Esophagus squamous epithelium (tissue), 4 donors: ENCODE measurements around the gene HYOU1.

ENCODE experiments used
- CTCF ChIP-seq, 6 experiments: fragments of 450-650 bp in 4 of 6; fragments of 200-600 bp in 2 of 6; sonication (generic) in 2 of 6; IDR thresholded peaks; one replicate each; pipeline ENCODE4 v1.5.1; 2016 to 2019; ENCODE audit warnings: antibody characterized with exemption in 6 of 6, mild to moderate bottlenecking in 4 of 6, moderate library complexity in 4 of 6
- POLR2A ChIP-seq, 4 donors: fragments of 450-650 bp; IDR thresholded peaks; one replicate each; pipeline ENCODE4 v1.6.1; 2017; ENCODE audit warnings: antibody characterized with exemption in 4 of 4, mild to moderate bottlenecking in 4 of 4, moderate library complexity in 3 of 4

DNA sequence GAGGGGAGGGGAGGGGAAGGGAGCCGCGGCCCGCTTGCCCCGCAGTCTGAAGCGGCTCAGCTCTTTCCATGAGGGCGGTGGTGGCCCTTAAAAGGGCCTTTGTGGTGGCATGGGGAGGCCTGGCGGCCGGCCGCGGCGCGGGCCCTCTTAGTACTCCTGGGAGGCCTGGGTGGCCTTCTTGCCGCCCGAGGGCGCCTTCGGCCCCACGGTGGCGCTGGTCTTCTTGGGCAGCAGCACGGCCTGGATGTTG is 37.7 kb upstream of the HYOU1 start:
- TF ChIP-seq CTCF (IDR thresholded peaks at IDR 0.05) (peak; percentile 28 to 69 (median 56)), POLR2A (IDR thresholded peaks at IDR 0.05) (no peak)
